ENCODE measurements around the gene GDPD5.

GDPD5 gene

DNA sequence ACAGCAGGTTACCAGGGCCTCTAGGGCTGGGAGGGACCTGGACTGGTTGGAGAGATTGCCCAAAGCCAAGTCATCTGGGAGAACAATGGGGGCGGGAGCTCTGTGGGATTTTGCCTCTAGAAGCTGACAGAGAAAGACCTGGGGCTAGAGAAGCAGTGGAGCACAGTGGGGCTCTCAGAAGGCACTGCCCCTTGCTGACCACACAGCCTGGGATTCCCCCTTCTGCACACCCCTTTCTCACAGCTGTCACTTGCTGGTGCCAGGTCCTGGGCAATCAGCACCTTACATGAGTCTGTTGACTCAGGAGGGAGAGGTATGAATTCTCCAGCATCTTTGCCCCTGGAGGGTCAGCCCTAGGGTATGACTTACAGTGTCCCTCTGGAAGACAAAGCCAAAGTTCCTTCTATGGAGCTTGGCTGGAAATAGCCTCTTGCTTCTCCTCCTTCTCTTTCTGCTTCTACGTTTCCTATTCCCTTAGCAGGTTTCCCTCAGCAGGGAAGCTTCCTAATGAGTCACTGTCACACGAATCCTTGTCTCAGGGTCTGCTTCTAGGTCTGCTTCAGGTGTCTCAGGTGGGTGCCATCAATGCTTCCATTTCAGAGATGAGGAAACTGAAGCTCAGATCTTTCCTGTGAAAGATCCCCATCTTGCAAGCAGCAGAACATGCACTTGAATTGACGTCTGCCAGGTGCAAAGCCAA, 27.0 kb downstream of the GDPD5 start:
- Histone ChIP-seq H3K4me3 (ENCODE audit: low read length in 2 of 2) (no peak overlapping the region), H3K27ac (ENCODE audit: low read length) (no peak overlapping the region), H3K9me3 (ENCODE audit: control insufficient read depth in 2 of 2, low read length in 2 of 2) (no peaks in the 10 kb centered on the region), H3K36me3 (ENCODE audit: control insufficient read depth in 2 of 2, insufficient read depth in 2 of 2, low read length in 2 of 2) (no peaks in the 10 kb centered on the region), H3K27me3 (ENCODE audit: control insufficient read depth in 1 of 2, insufficient read depth in 2 of 2, low read length in 2 of 2) (no peaks in the 10 kb centered on the region), H3K9ac (ENCODE audit: low read length in 2 of 2) (no peak overlapping the region), H3K4me1 (ENCODE audit: control insufficient read depth, insufficient read depth, low read length) (peaks cover 7% of the 10 kb centered on the region)

DNA sequence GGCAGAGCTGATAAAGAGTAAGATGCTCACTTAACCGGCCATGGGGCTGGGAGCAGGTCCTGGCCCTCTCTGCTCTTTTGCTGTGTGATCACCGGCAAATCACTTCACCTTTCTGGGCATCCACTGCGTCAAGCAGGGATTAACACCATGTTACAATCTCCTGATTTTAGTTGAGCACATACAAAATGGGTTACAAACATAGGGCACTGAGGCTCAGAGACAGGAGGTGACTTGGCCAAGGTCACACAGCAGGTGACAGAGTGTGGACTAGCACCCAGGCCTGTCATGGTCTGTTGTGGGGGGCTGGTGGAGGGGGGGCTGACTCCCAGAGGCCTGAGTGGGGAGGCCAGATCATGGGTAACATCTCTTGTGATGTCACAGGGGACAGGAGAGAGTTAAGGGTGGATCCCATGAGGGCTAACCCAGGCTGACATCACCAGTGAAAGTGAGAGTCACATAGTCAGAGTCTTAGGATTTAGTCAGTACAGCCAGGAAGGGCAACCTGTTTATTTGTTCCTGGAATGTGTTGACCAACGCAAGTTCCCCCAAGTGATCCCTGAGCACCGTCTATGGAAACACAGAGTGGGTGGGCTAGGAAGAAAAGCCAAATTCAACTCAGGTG, 27.8 kb downstream of the GDPD5 start:
- no peak overlapping the region for H3K27ac ChIP-seq (ENCODE audit: low read length)
- H3K36me3 ChIP-seq (ENCODE audit: control insufficient read depth in 2 of 2, insufficient read depth in 2 of 2, low read length in 2 of 2): no peaks in the 10 kb centered on the region
- H3K9ac ChIP-seq (ENCODE audit: low read length in 2 of 2): no peak overlapping the region
- no peak overlapping the region for H3K4me3 ChIP-seq (ENCODE audit: low read length in 2 of 2)
- no peaks in the 10 kb centered on the region for H3K9me3 ChIP-seq (ENCODE audit: control insufficient read depth in 2 of 2, low read length in 2 of 2)
- H3K27me3 ChIP-seq (ENCODE audit: control insufficient read depth in 1 of 2, insufficient read depth in 2 of 2, low read length in 2 of 2): no peaks in the 10 kb centered on the region
- H3K4me1 ChIP-seq (ENCODE audit: control insufficient read depth, insufficient read depth, low read length): peaks cover 7% of the 10 kb centered on the region

DNA sequence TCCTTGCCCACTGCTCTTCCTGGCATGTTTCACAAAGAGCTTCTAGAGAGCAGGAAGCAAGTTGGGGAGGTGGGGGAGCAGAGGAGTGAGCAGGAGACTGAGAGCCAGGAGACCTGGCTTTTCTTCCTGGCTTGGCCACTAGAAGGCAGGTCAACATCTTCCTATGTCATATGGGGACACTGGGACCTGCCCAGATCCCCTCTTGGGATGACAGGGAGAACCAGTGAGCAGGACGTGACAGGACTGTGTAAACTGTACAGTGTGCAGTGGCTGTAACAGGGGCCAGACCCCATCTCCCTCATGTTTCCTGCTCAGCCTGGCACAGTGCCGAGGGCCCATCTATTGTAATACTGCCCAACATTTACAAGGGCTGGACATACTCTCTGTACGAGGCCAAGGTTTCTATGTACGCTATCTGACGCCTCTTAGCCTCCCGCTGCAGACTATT, 29.4 kb downstream of the GDPD5 start:
- no peaks in the 10 kb centered on the region for H3K27me3 ChIP-seq (ENCODE audit: control insufficient read depth in 1 of 2, insufficient read depth in 2 of 2, low read length in 2 of 2)
- no peaks in the 10 kb centered on the region for H3K36me3 ChIP-seq (ENCODE audit: control insufficient read depth in 2 of 2, insufficient read depth in 2 of 2, low read length in 2 of 2)
- H3K9me3 ChIP-seq (ENCODE audit: control insufficient read depth in 2 of 2, low read length in 2 of 2): no peaks in the 10 kb centered on the region
- H3K4me3 ChIP-seq (ENCODE audit: low read length in 2 of 2): no peak overlapping the region
- no peak overlapping the region for H3K27ac ChIP-seq (ENCODE audit: low read length)
- peaks cover 7% of the 10 kb centered on the region for H3K4me1 ChIP-seq (ENCODE audit: control insufficient read depth, insufficient read depth, low read length)
- H3K9ac ChIP-seq (ENCODE audit: low read length in 2 of 2): no peak overlapping the region

DNA sequence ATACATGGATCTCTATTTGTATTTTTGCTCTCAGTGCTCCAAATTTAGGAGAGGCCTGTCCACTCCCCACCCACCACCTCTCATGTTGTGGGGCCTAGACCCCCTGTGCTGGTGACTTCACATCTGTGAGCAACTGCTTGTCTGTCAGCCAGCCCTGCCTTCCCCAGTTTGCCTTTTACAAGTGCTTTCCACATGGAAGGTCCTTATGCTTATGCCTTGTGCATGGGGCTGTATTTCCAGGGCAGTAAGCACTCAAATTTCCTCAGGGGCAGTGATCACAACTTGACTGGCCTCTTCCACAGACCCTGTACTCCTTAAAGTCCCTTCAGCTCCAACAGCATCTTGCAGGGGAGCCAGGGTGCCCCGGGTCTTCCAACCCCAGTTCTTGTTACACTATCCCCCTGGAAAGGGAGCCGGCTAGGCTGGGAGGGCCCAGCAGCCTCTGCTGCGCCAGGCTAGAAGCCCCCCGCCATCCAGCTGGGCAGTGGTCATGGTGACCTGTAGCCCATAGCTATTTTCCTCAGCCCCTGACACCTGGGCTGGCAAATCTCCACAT, 29.9 kb downstream of the GDPD5 start:
- Histone ChIP-seq H3K4me1 (ENCODE audit: control insufficient read depth, insufficient read depth, low read length) (peaks cover 7% of the 10 kb centered on the region), H3K9ac (ENCODE audit: low read length in 2 of 2) (no peak overlapping the region), H3K36me3 (ENCODE audit: control insufficient read depth in 2 of 2, insufficient read depth in 2 of 2, low read length in 2 of 2) (no peaks in the 10 kb centered on the region), H3K4me3 (ENCODE audit: low read length in 2 of 2) (no peak overlapping the region), H3K27ac (ENCODE audit: low read length) (no peak overlapping the region), H3K27me3 (ENCODE audit: control insufficient read depth in 1 of 2, insufficient read depth in 2 of 2, low read length in 2 of 2) (no peaks in the 10 kb centered on the region), H3K9me3 (ENCODE audit: control insufficient read depth in 2 of 2, low read length in 2 of 2) (no peaks in the 10 kb centered on the region)

DNA sequence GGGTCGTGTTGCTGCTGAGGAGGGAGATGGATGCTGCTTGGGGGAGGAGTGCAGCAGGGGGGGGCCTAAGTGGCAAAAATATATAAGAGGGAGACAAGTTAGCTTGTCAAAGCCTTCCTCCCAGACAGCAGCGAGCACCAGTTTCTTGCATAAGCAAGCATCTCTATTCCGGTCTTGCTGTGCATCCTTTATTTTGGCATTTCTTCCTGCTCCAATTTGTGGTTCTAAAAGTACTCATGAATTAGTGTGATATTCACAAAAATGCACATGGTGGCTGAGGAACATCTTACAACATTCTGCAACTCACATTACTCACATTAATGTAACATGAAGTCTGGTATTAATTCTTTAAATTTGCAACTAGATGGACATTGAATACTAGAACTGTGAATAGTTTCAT, 32.1 kb downstream of the GDPD5 start:
- no peaks in the 10 kb centered on the region for H3K36me3 ChIP-seq (ENCODE audit: control insufficient read depth in 2 of 2, insufficient read depth in 2 of 2, low read length in 2 of 2)
- H3K27me3 ChIP-seq (ENCODE audit: control insufficient read depth in 1 of 2, insufficient read depth in 2 of 2, low read length in 2 of 2): no peaks in the 10 kb centered on the region
- H3K4me3 ChIP-seq (ENCODE audit: low read length in 2 of 2): no peak overlapping the region
- H3K9ac ChIP-seq (ENCODE audit: low read length in 2 of 2): no peak overlapping the region
- H3K4me1 ChIP-seq (ENCODE audit: control insufficient read depth, insufficient read depth, low read length): no peaks in the 10 kb centered on the region
- no peak overlapping the region for H3K27ac ChIP-seq (ENCODE audit: low read length)
- no peaks in the 10 kb centered on the region for H3K9me3 ChIP-seq (ENCODE audit: control insufficient read depth in 2 of 2, low read length in 2 of 2)

DNA sequence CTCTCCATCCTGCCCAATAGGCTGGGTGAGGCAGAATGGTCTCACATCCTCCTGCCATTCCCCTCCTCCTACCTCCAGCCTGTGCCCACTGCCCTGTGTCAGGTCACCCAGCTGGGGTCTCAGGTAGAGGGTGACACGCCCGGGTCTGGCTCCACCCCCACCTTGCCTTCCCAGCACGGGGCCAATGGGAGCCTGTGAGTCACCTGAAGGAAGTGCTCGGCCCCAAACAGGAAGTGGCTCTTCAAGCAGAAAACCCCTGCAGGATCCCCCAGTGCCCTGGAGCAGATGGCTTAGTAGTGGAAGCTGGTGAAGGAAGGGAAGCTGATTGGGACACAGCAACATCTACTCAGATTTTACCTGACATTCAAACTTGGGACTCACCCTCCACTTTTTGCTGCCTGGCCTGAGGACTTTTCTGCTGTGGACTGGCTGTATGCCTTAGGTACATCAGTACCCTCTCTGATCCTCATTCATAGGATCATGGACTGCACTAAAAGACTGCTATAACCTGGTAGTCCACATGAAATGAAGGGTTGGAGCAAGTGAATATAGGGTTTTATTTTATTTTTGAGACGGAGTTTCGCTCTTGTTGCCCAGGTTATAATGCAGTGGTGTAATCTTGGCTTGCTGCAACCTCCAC, 33.4 kb downstream of the GDPD5 start:
- Histone ChIP-seq H3K4me3 (ENCODE audit: low read length in 2 of 2) (no peak overlapping the region), H3K9ac (ENCODE audit: low read length in 2 of 2) (no peak overlapping the region), H3K27ac (ENCODE audit: low read length) (no peak overlapping the region), H3K27me3 (ENCODE audit: control insufficient read depth in 1 of 2, insufficient read depth in 2 of 2, low read length in 2 of 2) (no peaks in the 10 kb centered on the region), H3K4me1 (ENCODE audit: control insufficient read depth, insufficient read depth, low read length) (no peaks in the 10 kb centered on the region), H3K9me3 (ENCODE audit: control insufficient read depth in 2 of 2, low read length in 2 of 2) (no peaks in the 10 kb centered on the region), H3K36me3 (ENCODE audit: control insufficient read depth in 2 of 2, insufficient read depth in 2 of 2, low read length in 2 of 2) (no peaks in the 10 kb centered on the region)

DNA sequence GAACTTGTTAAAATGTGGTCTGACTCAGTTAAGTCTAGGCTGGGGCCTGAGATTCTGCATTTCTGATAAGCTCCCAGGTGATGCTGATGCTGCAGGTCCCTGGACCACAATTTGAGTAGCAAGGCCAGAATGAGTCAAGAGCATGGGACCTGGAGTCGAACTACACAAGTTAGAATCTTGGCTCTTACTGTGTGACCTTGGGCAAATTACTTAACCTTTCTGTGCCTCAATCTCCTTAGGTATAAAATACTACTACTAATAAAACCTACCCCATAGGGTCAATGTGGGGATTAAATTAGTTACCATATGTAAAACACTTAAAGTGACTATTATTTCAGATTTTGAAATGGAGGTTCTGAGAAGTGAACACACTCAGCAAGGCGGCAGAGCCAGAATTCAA, 34.3 kb downstream of the GDPD5 start:
- H3K9me3 ChIP-seq (ENCODE audit: control insufficient read depth in 2 of 2, low read length in 2 of 2): no peaks in the 10 kb centered on the region
- no peak overlapping the region for H3K4me3 ChIP-seq (ENCODE audit: low read length in 2 of 2)
- no peaks in the 10 kb centered on the region for H3K36me3 ChIP-seq (ENCODE audit: control insufficient read depth in 2 of 2, insufficient read depth in 2 of 2, low read length in 2 of 2)
- H3K4me1 ChIP-seq (ENCODE audit: control insufficient read depth, insufficient read depth, low read length): no peaks in the 10 kb centered on the region
- H3K9ac ChIP-seq (ENCODE audit: low read length in 2 of 2): no peak overlapping the region
- H3K27me3 ChIP-seq (ENCODE audit: control insufficient read depth in 1 of 2, insufficient read depth in 2 of 2, low read length in 2 of 2): no peaks in the 10 kb centered on the region
- no peak overlapping the region for H3K27ac ChIP-seq (ENCODE audit: low read length)

DNA sequence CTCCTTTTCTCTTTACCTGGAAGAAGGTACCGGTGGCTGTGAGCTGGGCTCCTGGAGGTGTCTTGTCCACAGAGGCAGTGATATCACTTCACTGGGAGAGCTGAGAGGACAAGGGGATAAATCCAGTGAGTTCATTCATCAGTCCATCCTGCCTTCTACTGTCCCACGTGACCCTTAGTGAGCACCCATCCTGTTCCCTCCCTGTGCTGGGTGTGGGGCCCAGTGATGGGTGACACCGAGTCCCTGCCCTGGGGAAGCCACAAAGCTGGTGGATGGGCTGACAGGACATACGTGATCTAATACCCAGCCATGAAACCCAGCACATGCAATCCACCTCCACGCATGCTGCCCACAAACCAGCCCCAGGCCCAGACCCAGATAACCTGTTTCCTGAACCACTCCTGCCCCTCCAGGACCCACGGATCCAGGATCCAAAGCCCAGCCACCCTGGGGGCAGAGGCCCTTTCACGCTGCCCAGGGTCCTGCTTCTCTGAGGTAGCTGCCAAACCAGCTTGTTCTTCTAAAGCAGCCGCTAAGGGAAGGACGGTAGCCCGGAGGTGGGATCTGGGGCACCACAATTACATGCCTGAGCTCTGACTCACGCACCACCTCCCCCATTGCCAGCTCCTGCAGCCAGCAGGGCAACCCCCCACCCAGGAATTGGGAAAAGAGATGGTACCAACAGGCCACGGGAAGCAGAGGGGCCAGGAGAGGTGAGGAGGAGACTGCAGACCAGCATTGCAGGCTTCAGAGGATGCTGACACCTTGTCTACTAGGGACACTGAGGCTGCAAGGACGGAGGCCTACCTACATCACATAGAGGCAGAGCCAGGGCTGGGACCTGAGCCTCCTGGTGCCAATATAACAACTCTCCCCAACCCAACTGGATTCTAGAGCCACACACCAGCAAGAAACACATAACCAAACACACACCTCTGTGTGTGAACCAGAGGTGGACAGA, 35.2 kb downstream of the GDPD5 start:
- no peaks in the 10 kb centered on the region for H3K4me1 ChIP-seq (ENCODE audit: control insufficient read depth, insufficient read depth, low read length)
- H3K27ac ChIP-seq (ENCODE audit: low read length): no peak overlapping the region
- no peaks in the 10 kb centered on the region for H3K9me3 ChIP-seq (ENCODE audit: control insufficient read depth in 2 of 2, low read length in 2 of 2)
- H3K36me3 ChIP-seq (ENCODE audit: control insufficient read depth in 2 of 2, insufficient read depth in 2 of 2, low read length in 2 of 2): no peaks in the 10 kb centered on the region
- no peak overlapping the region for H3K9ac ChIP-seq (ENCODE audit: low read length in 2 of 2)
- no peak overlapping the region for H3K4me3 ChIP-seq (ENCODE audit: low read length in 2 of 2)
- no peaks in the 10 kb centered on the region for H3K27me3 ChIP-seq (ENCODE audit: control insufficient read depth in 1 of 2, insufficient read depth in 2 of 2, low read length in 2 of 2)

DNA sequence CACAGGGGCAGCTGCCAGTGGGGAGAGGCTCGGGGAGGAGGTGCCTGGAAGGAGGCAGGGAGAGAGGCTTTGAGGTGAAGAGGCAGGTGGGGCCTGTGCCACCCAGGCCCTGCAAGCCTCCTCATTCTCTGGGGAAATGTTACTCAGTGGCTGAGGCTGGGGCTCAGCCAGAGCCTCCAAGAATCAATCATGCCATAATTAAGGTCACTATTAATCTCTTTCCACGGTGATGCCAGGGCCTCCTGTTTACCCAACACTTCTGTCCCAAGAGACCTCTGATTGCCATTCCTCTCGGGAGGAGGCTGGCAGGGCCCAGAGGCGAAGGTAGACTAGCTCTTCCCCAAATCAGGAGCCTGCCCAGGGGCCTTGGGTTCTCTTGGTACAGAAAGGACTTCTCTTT, 38.4 kb downstream of the GDPD5 start:
- Histone ChIP-seq H3K9ac (ENCODE audit: low read length in 2 of 2) (no peak overlapping the region), H3K27ac (ENCODE audit: low read length) (no peak overlapping the region), H3K4me3 (ENCODE audit: low read length in 2 of 2) (no peak overlapping the region), H3K27me3 (ENCODE audit: control insufficient read depth in 1 of 2, insufficient read depth in 2 of 2, low read length in 2 of 2) (no peaks in the 10 kb centered on the region), H3K36me3 (ENCODE audit: control insufficient read depth in 2 of 2, insufficient read depth in 2 of 2, low read length in 2 of 2) (no peaks in the 10 kb centered on the region), H3K4me1 (ENCODE audit: control insufficient read depth, insufficient read depth, low read length) (no peaks in the 10 kb centered on the region), H3K9me3 (ENCODE audit: control insufficient read depth in 2 of 2, low read length in 2 of 2) (no peaks in the 10 kb centered on the region)

DNA sequence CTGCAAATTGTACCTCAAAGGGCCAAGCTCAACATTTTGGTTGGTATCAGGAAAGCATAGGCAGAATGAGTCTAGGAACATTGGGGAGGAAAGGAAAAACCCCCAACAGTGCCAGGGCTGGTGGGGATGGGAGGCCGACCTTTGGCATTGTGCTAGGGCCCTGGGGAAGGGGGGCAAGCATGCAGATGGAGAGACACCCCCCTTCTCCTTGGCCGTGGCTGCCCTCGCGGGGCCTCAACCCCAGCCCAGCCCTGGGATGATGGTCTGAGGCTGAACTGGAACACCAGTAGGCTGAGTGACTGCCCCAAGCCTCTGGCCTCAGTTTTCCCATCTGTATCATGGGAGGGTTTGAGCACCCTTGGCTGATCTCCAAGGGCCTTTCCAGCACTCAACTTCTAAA, 40.0 kb downstream of the GDPD5 start:
- Histone ChIP-seq H3K9ac (ENCODE audit: low read length in 2 of 2) (no peak overlapping the region), H3K4me3 (ENCODE audit: low read length in 2 of 2) (no peak overlapping the region), H3K4me1 (ENCODE audit: control insufficient read depth, insufficient read depth, low read length) (no peaks in the 10 kb centered on the region), H3K36me3 (ENCODE audit: control insufficient read depth in 2 of 2, insufficient read depth in 2 of 2, low read length in 2 of 2) (no peaks in the 10 kb centered on the region), H3K9me3 (ENCODE audit: control insufficient read depth in 2 of 2, low read length in 2 of 2) (no peaks in the 10 kb centered on the region), H3K27me3 (ENCODE audit: control insufficient read depth in 1 of 2, insufficient read depth in 2 of 2, low read length in 2 of 2) (no peaks in the 10 kb centered on the region), H3K27ac (ENCODE audit: low read length) (no peak overlapping the region)

Measured in stomach smooth muscle (tissue), 2 donors.